Endothelial cell (in vitro differentiated cells): Measurements from ENCODE around the gene UBN2. TPM values are rescaled to one million over a fixed set of nuclear protein-coding genes. Genes with fewer than 3 reads are reported as not detected.
"Not testable (repeated sequence)": the region's sequence is repeated elsewhere in the genome, so short reads cannot be mapped to it uniquely, and the experiment has no call there.

ENCODE experiments used
- DNase-seq: peaks from one replicate; pipeline ENCODE4 v3.0.0; 2021; ENCODE audit warnings: low spot score
- H3K27ac Mint-ChIP-seq: one replicate; pipeline ENCODE4 v1.8.0; 2021; ENCODE audit warnings: mixed read lengths, inconsistent platforms; ENCODE audit not compliant: unreplicated experiment
- H3K27me3 Mint-ChIP-seq: one replicate; pipeline ENCODE4 v1.8.0; 2021; ENCODE audit warnings: mild to moderate bottlenecking, moderate library complexity, mixed read lengths, inconsistent platforms; ENCODE audit not compliant: unreplicated experiment
- H3K36me3 Mint-ChIP-seq: one replicate; pipeline ENCODE4 v1.8.0; 2021; ENCODE audit warnings: mild to moderate bottlenecking, low read depth, mixed read lengths, inconsistent platforms; ENCODE audit not compliant: unreplicated experiment
- H3K4me1 Mint-ChIP-seq: one replicate; pipeline ENCODE4 v1.8.0; 2021; ENCODE audit warnings: mild to moderate bottlenecking, mixed read lengths, inconsistent platforms; ENCODE audit not compliant: unreplicated experiment
- H3K4me3 Mint-ChIP-seq: one replicate; pipeline ENCODE4 v1.8.0; 2021; ENCODE audit warnings: mild to moderate bottlenecking, mixed read lengths, inconsistent platforms; ENCODE audit not compliant: unreplicated experiment
- H3K9me3 Mint-ChIP-seq: one replicate; pipeline ENCODE4 v1.8.0; 2021; ENCODE audit warnings: mixed read lengths, inconsistent platforms; ENCODE audit not compliant: unreplicated experiment
- CTCF ChIP-seq: fragments of 200-600 bp; sonication (generic); IDR thresholded peaks from one replicate; pipeline ENCODE4 v1.5.0; 2021; ENCODE audit warnings: antibody characterized with exemption; ENCODE audit not compliant: unreplicated experiment
- total RNA-seq: library from RNA; stranded (reverse); fragmentation: NEBNext Ultra II Directional; extraction: Animal tissue kit (Norgen Biotek cat#: 25700); gene quantifications from one replicate; pipeline ENCODE4 v1.2.1, GENCODE V29; 2021; ENCODE audit not compliant: unreplicated experiment

UBN2 gene
- total RNA-seq, 1 donor from 2014 or later = 22.2 TPM

GRCh38 chr7:139205843-139206242, 25.2 kb upstream of the UBN2 start:
- H3K36me3 Mint-ChIP-seq = no peaks in the 10 kb centered on the region
- no peak overlapping the region for H3K4me3 Mint-ChIP-seq
- H3K27me3 Mint-ChIP-seq = no peaks in the 10 kb centered on the region
- no peak overlapping the region for H3K27ac Mint-ChIP-seq
- TF ChIP-seq CTCF = no peak
- no peaks in the 10 kb centered on the region for H3K4me1 Mint-ChIP-seq
- DNase-seq = no peak
- H3K9me3 Mint-ChIP-seq = peaks cover 10% of the 10 kb centered on the region

- Mint-ChIP-seq H3K27ac (no peak overlapping the region), H3K27me3 (peaks cover 1% of the 10 kb centered on the region), H3K4me3 (no peak overlapping the region), H3K36me3 (no peaks in the 10 kb centered on the region), H3K9me3 (peaks cover under 1% of the 10 kb centered on the region), H3K4me1 (no peaks in the 10 kb centered on the region)
- DNase-seq = no peak
- no peak for TF ChIP-seq CTCF
Measured at GRCh38 chr7:139212133-139212532, 18.9 kb upstream of the UBN2 start.

- H3K9me3 Mint-ChIP-seq, H3K4me1 Mint-ChIP-seq, DNase-seq, H3K27ac Mint-ChIP-seq, H3K27me3 Mint-ChIP-seq, H3K4me3 Mint-ChIP-seq, H3K36me3 Mint-ChIP-seq: not testable (repeated sequence)
Measured at GRCh38 chr7:139213489-139213888, 17.5 kb upstream of the UBN2 start.

GRCh38 chr7:139218173-139218572, 12.9 kb upstream of the UBN2 start:
- no peaks in the 10 kb centered on the region for H3K4me1 Mint-ChIP-seq
- no peak for TF ChIP-seq CTCF
- peaks cover 3% of the 10 kb centered on the region for H3K27me3 Mint-ChIP-seq
- H3K27ac Mint-ChIP-seq = no peak overlapping the region
- no peaks in the 10 kb centered on the region for H3K9me3 Mint-ChIP-seq
- no peak overlapping the region for H3K4me3 Mint-ChIP-seq
- no peak for DNase-seq
- no peaks in the 10 kb centered on the region for H3K36me3 Mint-ChIP-seq

GRCh38 chr7:139224219-139224618, 6.8 kb upstream of the UBN2 start:
- Mint-ChIP-seq H3K4me1 (no peaks in the 10 kb centered on the region), H3K36me3 (no peaks in the 10 kb centered on the region), H3K4me3 (no peak overlapping the region), H3K27me3 (peaks cover under 1% of the 10 kb centered on the region), H3K27ac (no peak overlapping the region), H3K9me3 (no peaks in the 10 kb centered on the region)
- no peak for TF ChIP-seq CTCF
- DNase-seq = no peak

GRCh38 chr7:139224836-139225235, 6.2 kb upstream of the UBN2 start:
- H3K4me1 Mint-ChIP-seq, H3K9me3 Mint-ChIP-seq, H3K36me3 Mint-ChIP-seq: not testable (repeated sequence)

GRCh38 chr7:139225286-139226157, 5.5 kb upstream of the UBN2 start:
- not testable (repeated sequence) for H3K9me3 Mint-ChIP-seq, H3K27me3 Mint-ChIP-seq, H3K36me3 Mint-ChIP-seq, H3K4me1 Mint-ChIP-seq, H3K27ac Mint-ChIP-seq, H3K4me3 Mint-ChIP-seq, DNase-seq

More at GRCh38 chr7:139224836-139225235, 6.2 kb upstream of the UBN2 start:
- not testable (repeated sequence) for H3K27ac Mint-ChIP-seq, H3K27me3 Mint-ChIP-seq, DNase-seq, H3K4me3 Mint-ChIP-seq

GRCh38 chr7:139226158-139226515, 4.9 kb upstream of the UBN2 start:
- H3K27me3 Mint-ChIP-seq, H3K4me3 Mint-ChIP-seq, H3K4me1 Mint-ChIP-seq, H3K9me3 Mint-ChIP-seq, H3K36me3 Mint-ChIP-seq, DNase-seq, H3K27ac Mint-ChIP-seq: not testable (repeated sequence)
